ENCODE data around the gene POLR3K. TPM values are rescaled to one million over a fixed set of nuclear protein-coding genes. Genes with fewer than 3 reads are reported as not detected.

Gene POLR3K
- total and polyA plus RNA-seq, 4 donors: 2.8 to 9.8 (median 7.4) TPM

DNA sequence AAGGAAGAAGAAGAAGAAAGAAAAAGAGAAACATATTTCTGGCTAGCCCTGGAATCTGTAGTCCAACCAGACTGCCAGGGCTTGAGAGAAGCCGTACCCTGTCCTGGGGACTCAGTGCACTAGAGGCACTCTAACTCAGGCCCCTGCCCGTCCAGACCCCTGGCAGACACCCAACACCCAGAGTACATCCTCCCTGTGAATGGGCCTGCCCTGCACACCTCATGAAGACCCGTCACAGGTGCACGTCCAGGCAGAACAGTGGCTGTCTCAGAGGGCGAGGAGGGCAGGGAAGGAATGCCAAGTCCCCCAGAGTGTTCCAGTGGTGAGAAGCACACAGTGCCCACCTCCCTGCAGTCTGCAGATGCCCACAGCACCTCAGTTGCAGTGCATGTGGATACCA is 47.6 kb upstream of the POLR3K start:
- Histone ChIP-seq H3K27ac (ENCODE audit: low read depth in 1 of 2, low read length in 2 of 2) (no peak overlapping the region), H3K4me1 (ENCODE audit: control insufficient read depth in 4 of 4, insufficient read depth in 4 of 4, low read length in 3 of 4) (peaks cover 14 to 40% (median 29%) of the 10 kb centered on the region in 4 donors), H3K9me3 (ENCODE audit: control insufficient read depth in 4 of 4, low read length in 3 of 4) (no peaks in the 10 kb centered on the region)

DNA sequence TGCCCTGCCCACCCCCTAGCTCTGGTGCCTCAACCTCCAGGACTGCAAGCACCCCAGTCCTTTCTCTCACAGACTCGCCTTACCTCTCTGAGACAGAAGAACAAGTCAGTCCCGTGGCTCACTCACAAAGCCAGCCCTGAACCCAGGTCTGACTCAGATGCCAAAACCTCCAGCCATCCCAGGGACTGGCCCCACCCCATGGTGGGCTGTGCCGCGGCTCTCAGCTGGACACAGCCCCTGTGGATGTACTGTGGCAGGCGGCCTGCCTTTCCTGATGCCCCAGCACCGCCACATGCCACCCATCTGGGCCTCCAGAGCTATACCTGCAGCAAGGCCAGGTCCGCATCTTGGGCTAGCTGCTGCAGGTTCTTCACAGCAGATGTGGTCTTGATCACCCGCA is 44.4 kb upstream of the POLR3K start:
- Histone ChIP-seq H3K27ac (ENCODE audit: low read depth in 1 of 2, low read length in 2 of 2) (no peak overlapping the region), H3K4me3 (ENCODE audit: low read depth in 1 of 3, low read length in 3 of 3) (no peak overlapping the region), H3K36me3 (ENCODE audit: control insufficient read depth in 4 of 4, insufficient read depth in 3 of 4, low read depth in 1 of 4, low read length in 3 of 4) (peaks cover 0 to 3% (median 1%) of the 10 kb centered on the region in 4 donors), H3K9me3 (ENCODE audit: control insufficient read depth in 4 of 4, low read length in 3 of 4) (no peaks in the 10 kb centered on the region), H3K9ac (ENCODE audit: low read depth in 1 of 2, low read length in 2 of 2) (no peak overlapping the region), H3K4me1 (ENCODE audit: control insufficient read depth in 4 of 4, insufficient read depth in 4 of 4, low read length in 3 of 4) (peaks cover 10 to 35% (median 25%) of the 10 kb centered on the region in 4 donors), H3K27me3 (ENCODE audit: control insufficient read depth in 4 of 4, insufficient read depth in 4 of 4, low read length in 3 of 4) (no peaks in the 10 kb centered on the region)
- 95% methylated on average over 8 of the region's 8 CpGs for WGBS
- TF ChIP-seq HNF4A (conservative IDR thresholded peaks at IDR 0.05) (no peak), RAD21 (IDR thresholded peaks at IDR 0.05) (no peak), FOXA1 (IDR thresholded peaks at IDR 0.05) (no peak), RXRA (IDR thresholded peaks at IDR 0.05) (no peak)
- TF ChIP-seq, protein P1, sequence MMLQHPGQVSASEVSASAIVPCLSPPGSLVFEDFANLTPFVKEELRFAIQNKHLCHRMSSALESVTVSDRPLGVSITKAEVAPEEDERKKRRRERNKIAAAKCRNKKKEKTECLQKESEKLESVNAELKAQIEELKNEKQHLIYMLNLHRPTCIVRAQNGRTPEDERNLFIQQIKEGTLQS (IDR thresholded peaks at IDR 0.05): no peak
- no peak for DNase-seq (ENCODE audit: low spot score)

More for the DNA sequence above, 47.6 kb upstream of the POLR3K start:
- no peaks in the 10 kb centered on the region for H3K27me3 ChIP-seq (ENCODE audit: control insufficient read depth in 4 of 4, insufficient read depth in 4 of 4, low read length in 3 of 4)
- H3K36me3 ChIP-seq (ENCODE audit: control insufficient read depth in 4 of 4, insufficient read depth in 3 of 4, low read depth in 1 of 4, low read length in 3 of 4): peaks cover 0 to 3% (median under 1%) of the 10 kb centered on the region in 4 donors
- no peak overlapping the region for H3K9ac ChIP-seq (ENCODE audit: low read depth in 1 of 2, low read length in 2 of 2)
- TF ChIP-seq RAD21 (IDR thresholded peaks at IDR 0.05) (no peak), FOXA1 (IDR thresholded peaks at IDR 0.05) (no peak), JUND (IDR thresholded peaks at IDR 0.05) (no peak), GABPA (IDR thresholded peaks at IDR 0.05 in 1 of 2, conservative IDR thresholded peaks at IDR 0.05 in 1 of 2) (no peak), SP1 (IDR thresholded peaks at IDR 0.05) (no peak), HNF4G (IDR thresholded peaks at IDR 0.05) (no peak)
- TF ChIP-seq, protein P1 (IDR thresholded peaks at IDR 0.05): no peak
- TF ChIP-seq, protein P2, sequence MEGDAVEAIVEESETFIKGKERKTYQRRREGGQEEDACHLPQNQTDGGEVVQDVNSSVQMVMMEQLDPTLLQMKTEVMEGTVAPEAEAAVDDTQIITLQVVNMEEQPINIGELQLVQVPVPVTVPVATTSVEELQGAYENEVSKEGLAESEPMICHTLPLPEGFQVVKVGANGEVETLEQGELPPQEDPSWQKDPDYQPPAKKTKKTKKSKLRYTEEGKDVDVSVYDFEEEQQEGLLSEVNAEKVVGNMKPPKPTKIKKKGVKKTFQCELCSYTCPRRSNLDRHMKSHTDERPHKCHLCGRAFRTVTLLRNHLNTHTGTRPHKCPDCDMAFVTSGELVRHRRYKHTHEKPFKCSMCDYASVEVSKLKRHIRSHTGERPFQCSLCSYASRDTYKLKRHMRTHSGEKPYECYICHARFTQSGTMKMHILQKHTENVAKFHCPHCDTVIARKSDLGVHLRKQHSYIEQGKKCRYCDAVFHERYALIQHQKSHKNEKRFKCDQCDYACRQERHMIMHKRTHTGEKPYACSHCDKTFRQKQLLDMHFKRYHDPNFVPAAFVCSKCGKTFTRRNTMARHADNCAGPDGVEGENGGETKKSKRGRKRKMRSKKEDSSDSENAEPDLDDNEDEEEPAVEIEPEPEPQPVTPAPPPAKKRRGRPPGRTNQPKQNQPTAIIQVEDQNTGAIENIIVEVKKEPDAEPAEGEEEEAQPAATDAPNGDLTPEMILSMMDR (IDR thresholded peaks at IDR 0.05; ENCODE audit: low read depth, low read length, missing input control): no peak
- no peak for DNase-seq (ENCODE audit: low spot score)
- 91% methylated on average over 5 of the region's 5 CpGs for whole genome bisulfite sequencing
- H3K4me3 ChIP-seq (ENCODE audit: low read depth in 1 of 3, low read length in 3 of 3): no peak overlapping the region

DNA sequence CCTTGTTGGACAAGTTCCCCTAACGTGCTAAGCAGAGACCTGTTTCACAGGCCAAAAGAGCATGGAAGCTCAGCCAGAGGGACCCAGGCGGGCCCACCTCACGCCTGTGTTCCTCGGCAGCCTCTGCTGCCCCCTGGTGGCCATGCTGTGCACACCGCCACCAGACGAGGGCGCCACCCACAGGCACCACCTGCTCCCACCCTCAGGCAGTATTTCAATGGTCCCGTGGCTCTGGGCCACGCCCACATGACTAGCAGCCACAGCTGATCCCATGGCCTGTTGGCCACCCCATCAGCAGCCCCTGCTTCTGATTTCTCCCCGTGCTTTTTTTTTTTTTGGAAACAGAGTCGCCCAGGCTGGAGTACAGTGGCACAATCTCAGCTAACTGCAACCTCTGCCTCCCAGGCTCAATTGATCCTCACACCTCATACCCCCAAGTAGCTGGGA is 43.5 kb upstream of the POLR3K start:
- Histone ChIP-seq H3K27ac (ENCODE audit: low read depth in 1 of 2, low read length in 2 of 2) (no peak overlapping the region), H3K36me3 (ENCODE audit: control insufficient read depth in 4 of 4, insufficient read depth in 3 of 4, low read depth in 1 of 4, low read length in 3 of 4) (peaks cover 0 to 5% (median 2%) of the 10 kb centered on the region in 4 donors), H3K9ac (ENCODE audit: low read depth in 1 of 2, low read length in 2 of 2) (no peak overlapping the region), H3K9me3 (ENCODE audit: control insufficient read depth in 4 of 4, low read length in 3 of 4) (no peaks in the 10 kb centered on the region), H3K4me3 (ENCODE audit: low read depth in 1 of 3, low read length in 3 of 3) (no peak overlapping the region), H3K4me1 (ENCODE audit: control insufficient read depth in 4 of 4, insufficient read depth in 4 of 4, low read length in 3 of 4) (peaks cover 6 to 26% (median 17%) of the 10 kb centered on the region in 4 donors), H3K27me3 (ENCODE audit: control insufficient read depth in 4 of 4, insufficient read depth in 4 of 4, low read length in 3 of 4) (no peaks in the 10 kb centered on the region)
- TF ChIP-seq SP1 (IDR thresholded peaks at IDR 0.05) (peak; percentile 10), RAD21 (IDR thresholded peaks at IDR 0.05) (peak; percentile 81 to 91), FOXA2 (IDR thresholded peaks at IDR 0.05) (no peak)
- TF ChIP-seq, protein P3, sequence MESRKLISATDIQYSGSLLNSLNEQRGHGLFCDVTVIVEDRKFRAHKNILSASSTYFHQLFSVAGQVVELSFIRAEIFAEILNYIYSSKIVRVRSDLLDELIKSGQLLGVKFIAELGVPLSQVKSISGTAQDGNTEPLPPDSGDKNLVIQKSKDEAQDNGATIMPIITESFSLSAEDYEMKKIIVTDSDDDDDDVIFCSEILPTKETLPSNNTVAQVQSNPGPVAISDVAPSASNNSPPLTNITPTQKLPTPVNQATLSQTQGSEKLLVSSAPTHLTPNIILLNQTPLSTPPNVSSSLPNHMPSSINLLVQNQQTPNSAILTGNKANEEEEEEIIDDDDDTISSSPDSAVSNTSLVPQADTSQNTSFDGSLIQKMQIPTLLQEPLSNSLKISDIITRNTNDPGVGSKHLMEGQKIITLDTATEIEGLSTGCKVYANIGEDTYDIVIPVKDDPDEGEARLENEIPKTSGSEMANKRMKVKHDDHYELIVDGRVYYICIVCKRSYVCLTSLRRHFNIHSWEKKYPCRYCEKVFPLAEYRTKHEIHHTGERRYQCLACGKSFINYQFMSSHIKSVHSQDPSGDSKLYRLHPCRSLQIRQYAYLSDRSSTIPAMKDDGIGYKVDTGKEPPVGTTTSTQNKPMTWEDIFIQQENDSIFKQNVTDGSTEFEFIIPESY (IDR thresholded peaks at IDR 0.05): no peak
- TF ChIP-seq, protein P2 (IDR thresholded peaks at IDR 0.05; ENCODE audit: low read depth, low read length, missing input control): peak; percentile 98
- DNase-seq (ENCODE audit: low spot score): peak; percentile 94
- 22% methylated on average over 11 of the region's 11 CpGs for WGBS

All from liver (tissue), 9 donors.